ENCODE measurements around the gene ZNF827.

The ZNF827 gene

GRCh38 chr4:145795521-145795920, 143.1 kb downstream of the ZNF827 start:
- DNase-seq (ENCODE audit: low read depth, low spot score) = no peak

- DNase-seq (ENCODE audit: low read depth, low spot score) = no peak
Observed at GRCh38 chr4:145792429-145792828, 146.2 kb downstream of the ZNF827 start.

GRCh38 chr4:145791988-145792387, 146.6 kb downstream of the ZNF827 start:
- no peak for DNase-seq (ENCODE audit: low read depth, low spot score)

GRCh38 chr4:145788755-145789154, 149.9 kb downstream of the ZNF827 start:
- DNase-seq (ENCODE audit: low read depth, low spot score) = no peak

- no peak for DNase-seq (ENCODE audit: low read depth, low spot score)
Observed at GRCh38 chr4:145786830-145787229, 151.8 kb downstream of the ZNF827 start.

- no peak for DNase-seq (ENCODE audit: low read depth, low spot score)
Observed at GRCh38 chr4:145786261-145786660, 152.4 kb downstream of the ZNF827 start.

- DNase-seq (ENCODE audit: low read depth, low spot score) = no peak
Observed at GRCh38 chr4:145785391-145786008, 153.1 kb downstream of the ZNF827 start.

- no peak for DNase-seq (ENCODE audit: low read depth, low spot score)
Observed at GRCh38 chr4:145784036-145784435, 154.6 kb downstream of the ZNF827 start.

- no peak for DNase-seq (ENCODE audit: low read depth, low spot score)
Observed at GRCh38 chr4:145782756-145783155, 155.9 kb downstream of the ZNF827 start.

- DNase-seq (ENCODE audit: low read depth, low spot score) = no peak
Observed at GRCh38 chr4:145781351-145781750, 157.3 kb downstream of the ZNF827 start.

GRCh38 chr4:145779319-145779801, 159.3 kb downstream of the ZNF827 start:
- peak; percentile 40 for DNase-seq (ENCODE audit: low read depth, low spot score)

- DNase-seq (ENCODE audit: low read depth, low spot score) = no peak
Observed at GRCh38 chr4:145776208-145776607, 162.4 kb downstream of the ZNF827 start.

- DNase-seq (ENCODE audit: low read depth, low spot score) = no peak
Observed at GRCh38 chr4:145775406-145775805, 163.2 kb downstream of the ZNF827 start.

GRCh38 chr4:145774473-145774872, 164.2 kb downstream of the ZNF827 start:
- no peak for DNase-seq (ENCODE audit: low read depth, low spot score)

GRCh38 chr4:145773581-145774234, 164.9 kb downstream of the ZNF827 start:
- no peak for DNase-seq (ENCODE audit: low read depth, low spot score)

- no peak for DNase-seq (ENCODE audit: low read depth, low spot score)
Observed at GRCh38 chr4:145772347-145772746, 166.3 kb downstream of the ZNF827 start.

GRCh38 chr4:145770124-145770523, 168.5 kb downstream of the ZNF827 start:
- DNase-seq (ENCODE audit: low read depth, low spot score) = no peak

GRCh38 chr4:145769450-145770037, 169.1 kb downstream of the ZNF827 start:
- DNase-seq (ENCODE audit: low read depth, low spot score) = no peak

GRCh38 chr4:145766273-145766672, 172.3 kb downstream of the ZNF827 start:
- no peak for DNase-seq (ENCODE audit: low read depth, low spot score)

- DNase-seq (ENCODE audit: low read depth, low spot score) = no peak
Observed at GRCh38 chr4:145763399-145763798, 175.2 kb downstream of the ZNF827 start.

GRCh38 chr4:145762719-145763118, 175.9 kb downstream of the ZNF827 start:
- no peak for DNase-seq (ENCODE audit: low read depth, low spot score)

GRCh38 chr4:145760961-145761929, 177.4 kb downstream of the ZNF827 start:
- DNase-seq (ENCODE audit: low read depth, low spot score) = no peak

Measured in iPS DF 19.7 (cell line).